Measurements from ENCODE around the gene C16orf89.
"Not testable (repeated sequence)": the region's sequence is repeated elsewhere in the genome, so short reads cannot be mapped to it uniquely, and the experiment has no call there.

DNA sequence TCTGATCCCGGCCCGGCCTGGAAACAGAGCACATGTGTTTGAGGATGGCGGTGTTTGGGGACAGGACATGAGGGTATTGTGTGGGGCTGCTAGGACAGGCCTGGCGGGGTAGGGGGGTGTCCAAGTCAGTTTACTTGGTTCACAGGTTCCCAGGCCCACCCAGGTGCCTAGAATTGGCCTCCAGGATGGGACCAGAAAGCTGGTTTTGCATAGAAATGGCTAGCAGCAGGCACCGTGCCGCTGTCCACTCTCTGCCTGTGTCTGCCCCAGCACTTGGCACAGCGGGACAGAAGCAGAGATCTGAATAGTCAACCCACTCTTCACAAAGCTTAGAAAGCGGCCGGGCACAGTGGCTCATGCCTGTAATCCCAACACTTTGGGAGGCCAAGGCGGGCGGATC lies 20.0 kb upstream of the C16orf89 start:
- not testable (repeated sequence) for TF ChIP-seq POLR2A, POLR2AphosphoS5 (IDR thresholded peaks at IDR 0.05)
- TF ChIP-seq, protein P1, sequence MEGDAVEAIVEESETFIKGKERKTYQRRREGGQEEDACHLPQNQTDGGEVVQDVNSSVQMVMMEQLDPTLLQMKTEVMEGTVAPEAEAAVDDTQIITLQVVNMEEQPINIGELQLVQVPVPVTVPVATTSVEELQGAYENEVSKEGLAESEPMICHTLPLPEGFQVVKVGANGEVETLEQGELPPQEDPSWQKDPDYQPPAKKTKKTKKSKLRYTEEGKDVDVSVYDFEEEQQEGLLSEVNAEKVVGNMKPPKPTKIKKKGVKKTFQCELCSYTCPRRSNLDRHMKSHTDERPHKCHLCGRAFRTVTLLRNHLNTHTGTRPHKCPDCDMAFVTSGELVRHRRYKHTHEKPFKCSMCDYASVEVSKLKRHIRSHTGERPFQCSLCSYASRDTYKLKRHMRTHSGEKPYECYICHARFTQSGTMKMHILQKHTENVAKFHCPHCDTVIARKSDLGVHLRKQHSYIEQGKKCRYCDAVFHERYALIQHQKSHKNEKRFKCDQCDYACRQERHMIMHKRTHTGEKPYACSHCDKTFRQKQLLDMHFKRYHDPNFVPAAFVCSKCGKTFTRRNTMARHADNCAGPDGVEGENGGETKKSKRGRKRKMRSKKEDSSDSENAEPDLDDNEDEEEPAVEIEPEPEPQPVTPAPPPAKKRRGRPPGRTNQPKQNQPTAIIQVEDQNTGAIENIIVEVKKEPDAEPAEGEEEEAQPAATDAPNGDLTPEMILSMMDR (IDR thresholded peaks at IDR 0.05) = not testable (repeated sequence)
